Activated T-cell treated with anti-CD3 and anti-CD28 coated beads for 1 hour (primary cell): ENCODE results near the gene MFN2.
"Not testable (repeated sequence)": the region's sequence is repeated elsewhere in the genome, so short reads cannot be mapped to it uniquely, and the experiment has no call there.

ENCODE experiments used
- DNase-seq: peaks from one replicate; pipeline ENCODE4 v3.0.0-alpha.2; 2020; ENCODE audit warnings: low read depth

MFN2 gene

GRCh38 chr1:11998636-11999035, 18.4 kb downstream of the MFN2 start:
- DNase-seq = no peak

- DNase-seq = no peak
These were observed 19.0 kb downstream of the MFN2 start for GRCh38 chr1:11999236-11999635.

GRCh38 chr1:12001249-12001917, 21.1 kb downstream of the MFN2 start:
- DNase-seq = peak; percentile 20

GRCh38 chr1:12001996-12002493, 21.8 kb downstream of the MFN2 start:
- DNase-seq = no peak

DNA sequence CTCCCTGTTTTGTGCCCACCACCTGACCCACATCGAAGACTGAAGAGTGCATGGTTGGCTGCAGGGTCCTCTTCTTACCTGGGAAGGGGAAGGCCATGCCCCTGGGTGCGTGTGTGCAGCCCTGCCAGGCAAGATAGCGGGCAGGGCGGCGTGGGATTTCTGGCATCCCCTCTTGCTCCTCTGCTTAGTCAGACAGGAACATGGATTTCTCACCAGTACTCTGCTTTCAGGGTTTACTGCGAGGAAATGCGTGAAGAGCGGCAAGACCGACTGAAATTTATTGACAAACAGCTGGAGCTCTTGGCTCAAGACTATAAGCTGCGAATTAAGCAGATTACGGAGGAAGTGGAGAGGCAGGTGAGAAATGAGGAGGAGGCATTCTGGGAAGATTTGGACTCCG, 23.5 kb downstream of the MFN2 start:
- DNase-seq = no peak

GRCh38 chr1:12005488-12006166, 25.4 kb downstream of the MFN2 start:
- DNase-seq = no peak

DNA sequence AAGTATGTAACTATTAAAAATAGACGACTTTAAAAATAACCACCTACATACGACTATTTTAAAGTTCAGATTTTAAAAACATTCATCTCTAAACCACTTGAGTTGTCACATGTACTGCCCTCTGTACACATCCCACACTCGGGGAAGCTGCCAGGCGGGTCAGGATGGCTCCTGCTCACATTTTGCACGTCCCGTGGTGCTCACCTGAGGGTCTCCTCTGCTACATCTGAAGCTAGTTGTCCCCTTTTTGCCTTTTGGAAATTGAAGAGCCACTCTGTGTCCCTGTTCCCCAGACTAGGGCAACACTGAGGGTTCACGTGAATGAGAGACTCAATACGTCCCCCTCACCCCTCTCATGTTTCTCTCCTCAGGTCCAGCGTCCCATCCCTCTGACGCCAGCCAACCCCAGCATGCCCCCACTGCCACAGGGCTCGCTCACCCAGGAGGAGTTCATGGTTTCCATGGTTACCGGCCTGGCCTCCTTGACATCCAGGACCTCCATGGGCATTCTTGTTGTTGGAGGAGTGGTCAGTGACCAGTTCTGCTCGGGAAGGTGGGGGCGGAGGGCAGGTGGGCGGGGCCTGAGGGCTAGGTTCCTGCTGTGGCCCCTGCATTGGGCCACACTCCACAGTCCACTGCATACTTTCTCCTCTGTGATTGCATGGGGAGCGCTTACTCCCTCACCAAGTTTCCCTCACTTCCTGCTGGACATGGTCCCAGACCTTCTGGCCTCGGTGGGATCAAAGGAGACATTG, 26.1 kb downstream of the MFN2 start:
- no peak for DNase-seq

DNA sequence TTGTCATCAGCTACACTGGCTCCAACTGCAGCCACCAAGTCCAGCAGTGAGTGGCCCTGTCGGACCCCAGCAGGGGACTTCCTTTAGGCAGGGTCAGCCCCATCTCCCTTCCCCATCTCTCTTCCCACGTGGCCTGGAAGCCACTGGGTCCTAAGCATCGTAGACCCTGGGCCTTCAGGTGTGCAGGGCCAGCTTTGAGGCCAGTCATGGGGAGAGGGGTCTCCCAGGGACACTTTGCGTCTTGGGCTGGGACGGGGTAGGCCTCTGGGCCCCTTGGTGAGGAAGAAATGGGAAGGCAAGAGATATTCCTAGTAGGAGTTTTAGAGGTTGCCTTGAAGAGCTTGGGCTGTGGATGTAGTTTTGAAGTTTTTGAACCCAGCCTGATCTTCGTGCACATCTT, 27.0 kb downstream of the MFN2 start:
- no peak for DNase-seq

GRCh38 chr1:12008355-12008754, 28.1 kb downstream of the MFN2 start:
- not testable (repeated sequence) for DNase-seq

GRCh38 chr1:12009318-12009947, 29.2 kb downstream of the MFN2 start:
- no peak for DNase-seq

DNA sequence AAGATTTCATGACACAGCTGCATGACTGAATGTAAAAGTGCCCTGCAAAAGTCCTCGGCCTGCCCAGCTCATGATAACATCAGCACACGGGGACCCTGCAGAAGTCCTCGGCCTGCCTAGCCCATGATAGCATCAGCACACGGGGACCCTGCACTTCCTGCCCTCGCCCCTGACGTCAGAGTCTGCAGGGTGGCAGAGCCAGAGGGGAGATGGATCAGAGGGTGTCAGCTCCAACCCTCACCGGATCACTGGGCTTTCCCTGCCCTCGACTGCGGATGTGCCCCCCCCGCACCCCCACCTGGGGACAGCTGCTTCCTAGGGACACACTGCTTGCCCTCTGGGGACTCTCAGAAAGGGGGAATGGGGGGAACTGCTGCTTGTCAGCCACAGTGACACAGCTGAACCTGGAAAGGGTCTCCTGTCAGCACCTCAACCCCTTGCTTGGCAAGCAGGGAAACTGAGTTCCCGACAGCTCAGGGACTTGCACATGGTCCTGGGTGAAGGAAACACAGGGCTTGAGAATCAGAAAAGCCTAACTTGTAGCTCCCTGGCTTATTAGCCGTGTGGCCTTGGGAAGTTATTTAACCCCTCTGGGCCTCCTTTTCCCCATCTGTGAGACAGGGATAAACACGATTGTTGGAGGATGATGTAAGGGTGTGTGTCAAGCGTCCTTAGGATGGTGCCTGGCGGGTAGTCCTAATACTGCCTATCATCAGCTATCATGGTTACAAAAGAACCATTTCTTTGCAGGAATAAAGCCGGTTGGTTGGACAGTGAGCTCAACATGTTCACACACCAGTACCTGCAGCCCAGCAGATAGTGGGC, 30.7 kb downstream of the MFN2 start:
- no peak for DNase-seq

DNA sequence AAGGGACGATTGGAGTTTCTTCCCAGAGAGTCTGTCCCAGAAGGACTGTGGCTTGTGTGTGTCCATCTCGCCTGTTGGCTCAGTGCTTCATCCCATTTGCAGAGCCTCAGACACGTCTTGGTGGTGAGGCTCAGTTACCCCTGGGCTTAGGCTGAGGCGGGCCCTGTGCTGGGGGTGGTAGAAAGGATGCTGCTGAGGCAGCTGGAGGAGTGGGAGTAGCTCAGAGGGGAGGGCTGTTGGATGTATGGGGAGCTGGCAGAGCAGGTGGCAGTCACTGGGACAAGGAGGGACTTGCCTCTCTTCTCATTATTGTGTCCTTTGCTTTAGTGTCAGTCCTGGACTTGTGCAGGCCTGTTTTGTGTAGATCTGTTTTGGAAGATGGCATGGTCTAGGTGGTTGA, 31.8 kb downstream of the MFN2 start:
- DNase-seq = no peak

- no peak for DNase-seq
These were observed 32.5 kb downstream of the MFN2 start for GRCh38 chr1:12012560-12013316.

- no peak for DNase-seq
These were observed 34.1 kb downstream of the MFN2 start for GRCh38 chr1:12014141-12014991.

DNA sequence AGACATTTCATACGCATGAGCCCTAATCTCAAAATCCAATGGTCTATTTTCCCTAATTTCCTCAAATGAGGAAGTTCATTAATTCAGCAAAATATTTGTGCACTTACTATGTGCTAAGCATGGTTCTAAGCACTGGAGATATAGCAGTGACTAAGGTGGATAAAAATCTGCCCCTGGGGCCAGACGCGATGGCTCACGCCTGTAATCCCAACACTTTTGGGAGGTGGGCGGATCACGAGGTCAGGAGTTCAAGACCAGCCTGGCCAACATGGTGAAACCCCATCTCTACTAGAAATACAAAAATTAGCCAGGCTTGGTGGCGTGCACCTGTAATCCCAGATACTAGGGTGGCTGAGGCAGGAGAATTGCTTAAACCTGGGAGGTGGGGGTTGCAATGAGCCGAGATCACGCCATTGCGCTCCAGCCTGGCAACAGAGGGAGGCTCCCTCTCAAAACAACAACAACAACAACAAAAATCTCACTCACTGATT, 34.8 kb downstream of the MFN2 start:
- DNase-seq = no peak

- no peak for DNase-seq
These were observed 35.3 kb downstream of the MFN2 start for GRCh38 chr1:12015499-12015898.

GRCh38 chr1:12016182-12016581, 35.9 kb downstream of the MFN2 start:
- no peak for DNase-seq

GRCh38 chr1:12019858-12020509, 39.7 kb downstream of the MFN2 start:
- DNase-seq = no peak

DNA sequence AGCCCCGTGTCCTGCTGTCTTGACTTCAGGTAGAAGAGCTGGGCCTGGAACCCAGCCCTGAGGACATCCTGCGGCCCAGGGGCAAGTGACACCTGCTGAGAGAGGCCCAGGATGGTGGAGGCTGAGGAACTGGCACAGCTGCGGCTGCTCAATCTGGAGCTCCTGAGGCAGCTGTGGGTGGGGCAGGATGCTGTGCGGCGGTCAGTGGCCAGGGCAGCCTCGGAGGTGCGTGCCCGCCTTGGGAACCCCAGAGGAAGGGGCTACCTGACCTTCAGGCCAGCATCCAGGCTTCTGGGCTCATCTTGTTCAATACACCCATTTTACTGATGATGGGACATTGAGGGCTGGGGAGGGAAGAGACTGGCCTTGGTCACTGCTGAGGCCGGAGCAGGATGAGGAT, 41.4 kb downstream of the MFN2 start:
- no peak for DNase-seq
